ENCODE results near the gene NAV3. TPM values are rescaled to one million over a fixed set of nuclear protein-coding genes. Genes with fewer than 3 reads are reported as not detected.
A peak's percentile ranks its signal among the peaks of the same experiment; 100 is the strongest.

Gene NAV3
- polyA plus RNA-seq, 1 experiment, result 91.7 TPM

DNA sequence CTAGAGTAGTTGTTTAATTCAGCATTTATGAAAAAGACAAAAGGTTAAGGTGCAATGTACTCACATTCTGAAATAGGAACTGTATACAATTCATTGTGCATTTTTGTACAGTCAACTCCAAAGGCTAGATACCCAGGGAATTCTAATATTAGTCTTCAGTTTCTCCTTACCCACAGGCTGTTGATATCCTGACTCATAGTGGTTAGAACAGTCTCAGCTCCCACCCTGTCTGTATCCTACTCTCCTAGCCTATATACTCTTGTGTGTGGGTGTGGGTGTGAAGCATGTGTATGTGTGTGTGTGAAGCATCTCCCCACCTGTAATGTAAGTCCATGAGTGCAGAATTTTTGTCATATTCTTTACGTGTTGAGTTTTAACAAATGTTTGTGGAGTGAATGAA is 229.5 kb downstream of the NAV3 start:
- ChIA-PET CTCF (no interaction called here), POLR2A (no interaction called here)
- TF ChIP-seq, protein P1, sequence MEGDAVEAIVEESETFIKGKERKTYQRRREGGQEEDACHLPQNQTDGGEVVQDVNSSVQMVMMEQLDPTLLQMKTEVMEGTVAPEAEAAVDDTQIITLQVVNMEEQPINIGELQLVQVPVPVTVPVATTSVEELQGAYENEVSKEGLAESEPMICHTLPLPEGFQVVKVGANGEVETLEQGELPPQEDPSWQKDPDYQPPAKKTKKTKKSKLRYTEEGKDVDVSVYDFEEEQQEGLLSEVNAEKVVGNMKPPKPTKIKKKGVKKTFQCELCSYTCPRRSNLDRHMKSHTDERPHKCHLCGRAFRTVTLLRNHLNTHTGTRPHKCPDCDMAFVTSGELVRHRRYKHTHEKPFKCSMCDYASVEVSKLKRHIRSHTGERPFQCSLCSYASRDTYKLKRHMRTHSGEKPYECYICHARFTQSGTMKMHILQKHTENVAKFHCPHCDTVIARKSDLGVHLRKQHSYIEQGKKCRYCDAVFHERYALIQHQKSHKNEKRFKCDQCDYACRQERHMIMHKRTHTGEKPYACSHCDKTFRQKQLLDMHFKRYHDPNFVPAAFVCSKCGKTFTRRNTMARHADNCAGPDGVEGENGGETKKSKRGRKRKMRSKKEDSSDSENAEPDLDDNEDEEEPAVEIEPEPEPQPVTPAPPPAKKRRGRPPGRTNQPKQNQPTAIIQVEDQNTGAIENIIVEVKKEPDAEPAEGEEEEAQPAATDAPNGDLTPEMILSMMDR (IDR thresholded peaks at IDR 0.05; ENCODE audit: insufficient read depth, low read depth, low read length), result no peak
- Histone ChIP-seq H3K36me3 (ENCODE audit: control insufficient read depth, insufficient read depth, low read length) (0 out of 2 replicates have a peak, but pooled peaks cover 2% of the 10 kb centered on the region), H3K27me3 (ENCODE audit: control insufficient read depth, insufficient read depth, low read length) (no peaks in the 10 kb centered on the region), H3K4me3 (ENCODE audit: low read depth, low read length) (no peak overlapping the region)
- no peak for DNase-seq (ENCODE audit: low read depth)

DNA sequence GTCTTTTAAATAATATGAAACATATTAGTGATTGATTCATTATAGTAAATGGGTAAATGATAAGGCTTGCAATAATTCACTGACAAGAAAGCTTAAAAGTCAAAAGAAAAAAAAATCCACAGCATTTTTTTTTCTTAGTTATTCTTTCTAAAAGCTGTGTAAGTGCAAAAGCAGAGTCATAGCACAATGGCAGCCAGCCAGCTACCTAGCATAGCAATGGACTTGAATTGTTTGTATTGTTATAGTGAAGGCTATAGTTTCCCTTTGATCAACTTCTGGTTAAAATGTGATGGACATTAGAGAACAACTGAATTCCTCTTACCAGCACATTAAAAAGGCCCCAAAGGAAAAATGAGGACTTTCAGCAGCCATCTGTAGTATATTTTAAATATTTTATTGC is 232.1 kb downstream of the NAV3 start:
- no peaks in the 10 kb centered on the region for H3K27me3 ChIP-seq (ENCODE audit: control insufficient read depth, insufficient read depth, low read length)
- CTCF ChIA-PET, result interaction anchor here (0.7 to 1.6 kb wide), 2 partner anchors 13 to 54 kb away, joined by 4 to 5 read pairs; no protein-coding TSS in a partner anchor
- POLR2A ChIA-PET, result no interaction called here
- TF ChIP-seq, protein P1 (IDR thresholded peaks at IDR 0.05; ENCODE audit: insufficient read depth, low read depth, low read length), result no peak
- peak; percentile 17 for DNase-seq (ENCODE audit: low read depth)
- 0 out of 2 replicates have a peak, but pooled peaks cover 2% of the 10 kb centered on the region for H3K36me3 ChIP-seq (ENCODE audit: control insufficient read depth, insufficient read depth, low read length)
- H3K4me3 ChIP-seq (ENCODE audit: low read depth, low read length), result no peak overlapping the region

DNA sequence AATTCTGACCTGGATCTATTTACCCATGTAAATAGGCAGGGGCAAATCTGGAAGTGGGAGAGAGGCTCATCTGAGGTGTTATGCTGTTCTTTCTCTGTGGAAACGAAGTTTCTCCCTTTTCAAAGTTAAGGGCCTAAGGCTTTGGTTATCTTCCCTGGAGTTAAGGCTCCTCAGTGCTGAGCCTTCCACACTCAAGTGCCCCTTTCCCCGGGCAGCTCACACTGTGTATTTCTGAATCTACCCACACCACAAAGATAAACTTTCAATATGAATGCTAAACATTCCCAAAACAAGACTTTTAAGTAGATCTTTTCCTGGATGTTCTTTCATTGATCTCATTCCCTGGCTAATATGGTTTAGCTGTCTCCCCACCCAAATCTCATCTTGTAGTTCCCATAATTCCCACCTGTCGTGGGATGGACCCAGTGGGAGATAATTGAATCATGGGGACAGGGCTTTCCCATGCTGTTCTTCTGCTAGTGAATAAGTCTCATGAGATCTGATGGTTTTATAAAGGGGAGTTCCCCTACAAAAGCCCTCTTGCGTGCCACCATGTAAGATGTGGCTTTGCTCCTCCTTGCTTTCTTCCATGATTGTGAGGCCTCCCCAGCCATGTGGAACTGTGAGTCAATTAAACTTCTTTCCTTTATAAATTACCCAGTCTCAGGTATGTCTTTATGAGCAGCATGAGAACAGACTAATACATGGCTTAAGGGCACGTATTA is 251.1 kb downstream of the NAV3 start:
- TF ChIP-seq, protein P1 (IDR thresholded peaks at IDR 0.05; ENCODE audit: insufficient read depth, low read depth, low read length), result no peak
- Histone ChIP-seq H3K27me3 (ENCODE audit: control insufficient read depth, insufficient read depth, low read length) (no peaks in the 10 kb centered on the region), H3K4me3 (ENCODE audit: low read depth, low read length) (no peak overlapping the region), H3K36me3 (ENCODE audit: control insufficient read depth, insufficient read depth, low read length) (no peaks in the 10 kb centered on the region)
- no peak for DNase-seq (ENCODE audit: low read depth)
- CTCF ChIA-PET, result no interaction called here
- POLR2A ChIA-PET, result no interaction called here

DNA sequence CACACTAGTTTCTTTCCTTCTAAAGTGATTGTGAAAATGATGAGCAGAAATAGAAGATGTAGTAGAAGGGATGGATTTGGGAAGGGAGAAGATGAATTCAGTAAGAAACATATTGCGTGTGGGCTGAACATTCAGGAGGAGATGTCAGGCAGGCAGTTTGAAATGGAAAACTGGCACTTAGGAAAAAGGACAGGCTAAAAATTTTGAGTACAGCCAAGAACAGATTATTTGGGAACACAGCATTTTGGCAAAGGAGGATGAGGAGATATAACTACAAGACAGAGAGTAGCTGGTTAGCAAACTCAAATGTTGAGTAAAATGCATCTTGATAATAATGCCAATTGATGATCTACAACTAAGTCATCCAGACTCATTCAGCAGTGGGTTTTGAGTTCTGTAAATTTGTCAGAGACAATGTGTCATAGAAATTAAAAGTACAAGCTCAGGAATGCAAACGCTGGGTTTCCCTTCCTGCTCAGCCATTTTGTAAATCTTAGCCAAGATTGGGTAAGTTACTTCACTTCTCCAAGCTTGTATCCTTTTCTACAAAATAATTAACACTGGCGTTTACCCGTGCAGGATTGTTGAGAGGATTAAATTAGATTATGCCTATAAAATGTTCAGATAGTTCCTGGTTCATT is 255.0 kb downstream of the NAV3 start:
- ChIA-PET CTCF (interaction anchor here (1.0 kb wide), 1 partner anchor 84 kb away, joined by 3 read pairs; no protein-coding TSS in a partner anchor), POLR2A (no interaction called here)
- no peak for DNase-seq (ENCODE audit: low read depth)
- TF ChIP-seq, protein P1 (IDR thresholded peaks at IDR 0.05; ENCODE audit: insufficient read depth, low read depth, low read length), result no peak
- H3K36me3 ChIP-seq (ENCODE audit: control insufficient read depth, insufficient read depth, low read length), result no peaks in the 10 kb centered on the region
- no peaks in the 10 kb centered on the region for H3K27me3 ChIP-seq (ENCODE audit: control insufficient read depth, insufficient read depth, low read length)
- H3K4me3 ChIP-seq (ENCODE audit: low read depth, low read length), result no peak overlapping the region

DNA sequence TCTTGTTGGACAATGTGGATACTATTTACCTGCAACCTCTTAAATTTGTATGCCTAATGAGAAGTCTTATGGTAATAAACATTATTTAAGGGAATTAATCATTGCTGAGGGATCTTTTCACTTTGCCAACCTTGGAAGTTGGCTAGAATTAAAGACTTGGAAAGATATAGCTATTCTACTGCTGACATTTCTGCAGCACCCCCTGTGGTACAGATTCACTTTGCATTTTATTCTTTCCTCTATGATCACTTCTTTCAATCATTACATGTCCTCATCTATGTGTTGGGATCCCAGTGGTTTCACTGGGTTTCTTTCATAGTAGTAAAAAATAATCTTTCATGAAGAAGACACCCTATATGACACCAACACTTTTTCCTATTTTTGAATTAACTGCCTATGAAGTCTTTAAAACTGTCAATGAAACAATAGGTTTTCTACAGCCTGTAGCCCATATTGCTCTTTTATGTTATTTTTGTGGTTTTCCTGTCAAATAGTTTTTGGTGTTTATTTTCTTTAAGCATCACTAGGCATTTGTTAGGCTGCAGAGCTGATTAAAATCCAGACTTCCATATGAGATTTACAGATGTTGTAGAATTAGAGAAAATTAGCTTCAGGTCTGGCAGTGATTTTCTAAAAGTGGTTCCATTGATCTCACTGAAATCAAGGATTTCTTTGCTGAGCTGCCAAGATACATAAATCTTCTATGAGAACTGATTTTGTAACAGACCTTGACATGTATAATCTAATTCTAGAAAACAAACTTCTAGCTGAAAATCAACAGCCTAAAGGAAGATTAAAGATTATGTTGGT is 256.1 kb downstream of the NAV3 start:
- ChIA-PET POLR2A (no interaction called here), CTCF (interaction anchor here (1.0 to 1.5 kb wide), 4 partner anchors 11 to 89 kb away, joined by 3 to 5 read pairs (median 4); no protein-coding TSS in a partner anchor)
- TF ChIP-seq, protein P1 (IDR thresholded peaks at IDR 0.05; ENCODE audit: insufficient read depth, low read depth, low read length), result no peak
- no peak for DNase-seq (ENCODE audit: low read depth)
- no peak overlapping the region for H3K4me3 ChIP-seq (ENCODE audit: low read depth, low read length)
- no peaks in the 10 kb centered on the region for H3K36me3 ChIP-seq (ENCODE audit: control insufficient read depth, insufficient read depth, low read length)
- no peaks in the 10 kb centered on the region for H3K27me3 ChIP-seq (ENCODE audit: control insufficient read depth, insufficient read depth, low read length)
